VCaP (cell line): ENCODE results near the gene PRRT2.

ENCODE experiments used
- H3K27ac ChIP-seq: fragments of 450-650 bp; 2 replicates; pipeline ENCODE4 v1.5.1; 2017
- CTCF ChIP-seq: fragments of 450-650 bp; conservative IDR thresholded peaks from 2 replicates; pipeline ENCODE4 v1.5.1; 2017; ENCODE audit warnings: mild to moderate bottlenecking, moderate library complexity

The PRRT2 gene

GRCh38 chr16:29849505-29849904 lies 37.5 kb downstream of the PRRT2 start:
- H3K27ac ChIP-seq, result no peak overlapping the region
- no peak for TF ChIP-seq CTCF

GRCh38 chr16:29850998-29851397 lies 39.0 kb downstream of the PRRT2 start:
- TF ChIP-seq CTCF, result no peak
- H3K27ac ChIP-seq, result no peak overlapping the region

GRCh38 chr16:29852654-29853053 lies 40.7 kb downstream of the PRRT2 start:
- no peak for TF ChIP-seq CTCF
- H3K27ac ChIP-seq, result no peak overlapping the region

GRCh38 chr16:29854520-29855100 lies 42.6 kb downstream of the PRRT2 start:
- no peak for TF ChIP-seq CTCF
- no peak overlapping the region for H3K27ac ChIP-seq

- H3K27ac ChIP-seq, result no peak overlapping the region
These were observed 45.3 kb downstream of the PRRT2 start for GRCh38 chr16:29857133-29857760.

GRCh38 chr16:29858149-29858849 lies 46.3 kb downstream of the PRRT2 start:
- no peak overlapping the region for H3K27ac ChIP-seq
- TF ChIP-seq CTCF, result no peak

More at GRCh38 chr16:29857133-29857760, 45.3 kb downstream of the PRRT2 start:
- no peak for TF ChIP-seq CTCF

- H3K27ac ChIP-seq, result no peak overlapping the region
- TF ChIP-seq CTCF, result no peak
These were observed 47.0 kb downstream of the PRRT2 start for GRCh38 chr16:29858974-29859373.
